HepG2 (cell line): Measurements from ENCODE around the gene DCLRE1B. TPM values are rescaled to one million over a fixed set of nuclear protein-coding genes. Genes with fewer than 3 reads are reported as not detected.

ENCODE experiments used
- ATF7-NPFF ChIP-seq: sonication (generic); formaldehyde crosslinking; IDR thresholded peaks from 2 replicates; pipeline ENCODE4 v1.8.1; 2023; ENCODE audit warnings: mild to moderate bottlenecking, low read depth, missing genetic modification reagents, moderate library complexity
- CENPX ChIP-seq: sonication (generic); formaldehyde crosslinking; IDR thresholded peaks from 2 replicates; pipeline ENCODE4 v1.9.0; 2021; ENCODE audit warnings: mild to moderate bottlenecking, missing genetic modification reagents, moderate library complexity
- CHD2 ChIP-seq: IDR thresholded peaks from 2 replicates; pipeline ENCODE4 v1.6.1; 2011; ENCODE audit warnings: low read depth, low read length, improper control_type of control experiment
- CREM ChIP-seq, 2 experiments: sonication (generic) in 1 of 2; formaldehyde crosslinking in 1 of 2; IDR thresholded peaks; 2 replicates each; pipeline versions ENCODE4 v1.4.0 to v1.6.1; 2016 to 2020; ENCODE audit warnings: antibody characterized with exemption in 1 of 2, mild to moderate bottlenecking in 1 of 2, missing genetic modification reagents in 1 of 2
- ERF ChIP-seq: IDR thresholded peaks from 2 replicates; pipeline ENCODE4 v1.6.1; 2018; ENCODE audit warnings: missing biosample characterization, missing genetic modification reagents
- FOXA1 ChIP-seq, 2 experiments: fragments of 450-650 bp in 1 of 2; sonication (generic) in 1 of 2; formaldehyde crosslinking in 1 of 2; IDR thresholded peaks; 2 replicates each; pipeline versions ENCODE4 v1.4.0 to v1.6.1; 2016 to 2020; ENCODE audit warnings: missing genetic modification reagents in 1 of 2
- FOXA3 ChIP-seq: IDR thresholded peaks from 2 replicates; pipeline ENCODE4 v1.6.1; 2016; ENCODE audit warnings: missing genetic modification reagents, missing compliant biosample characterization
- GPN1 ChIP-seq: sonication (generic); formaldehyde crosslinking; IDR thresholded peaks from 2 replicates; pipeline ENCODE4 v1.5.1; 2020; ENCODE audit warnings: missing genetic modification reagents, borderline replicate concordance
- HMG20A ChIP-seq: IDR thresholded peaks from 2 replicates; pipeline ENCODE4 v1.6.1; 2016; ENCODE audit warnings: borderline replicate concordance
- HNF4A ChIP-seq: sonication (generic); formaldehyde crosslinking; IDR thresholded peaks from 2 replicates; pipeline ENCODE4 v1.4.0; 2020; ENCODE audit warnings: missing genetic modification reagents
- JDP2 ChIP-seq: sonication (generic); formaldehyde crosslinking; IDR thresholded peaks from 2 replicates; pipeline ENCODE4 v1.8.1; 2022; ENCODE audit warnings: missing genetic modification reagents, borderline replicate concordance
- MED13 ChIP-seq: sonication (generic); formaldehyde crosslinking; IDR thresholded peaks from 2 replicates; pipeline ENCODE4 v1.5.0; 2020; ENCODE audit warnings: missing genetic modification reagents
- SAFB2 ChIP-seq: sonication (generic); formaldehyde crosslinking; IDR thresholded peaks from 2 replicates; pipeline ENCODE4 v1.5.1; 2020; ENCODE audit warnings: missing genetic modification reagents, low read depth, mild to moderate bottlenecking, borderline replicate concordance
- SAP130 ChIP-seq: IDR thresholded peaks from 2 replicates; pipeline ENCODE4 v1.6.1; 2016; ENCODE audit warnings: low read depth
- TOPORS ChIP-seq: sonication (generic); formaldehyde crosslinking; IDR thresholded peaks from 2 replicates; pipeline ENCODE4 v1.8.0; 2023; ENCODE audit warnings: mild to moderate bottlenecking, missing genetic modification reagents
- TRIM22 ChIP-seq: fragments of 450-650 bp; IDR thresholded peaks from 2 replicates; pipeline ENCODE4 v1.6.1; 2017
- XBP1 ChIP-seq: sonication (generic); formaldehyde crosslinking; IDR thresholded peaks from 2 replicates; pipeline ENCODE4 v1.5.0; 2020; ENCODE audit warnings: missing genetic modification reagents
- ZBTB4 ChIP-seq: sonication (generic); formaldehyde crosslinking; IDR thresholded peaks from 2 replicates; pipeline ENCODE4 v1.4.0; 2020; ENCODE audit warnings: missing genetic modification reagents, mild to moderate bottlenecking, borderline replicate concordance
- ZNF121 ChIP-seq: sonication (generic); formaldehyde crosslinking; IDR thresholded peaks from 2 replicates; pipeline ENCODE4 v1.5.0; 2020; ENCODE audit warnings: mild to moderate bottlenecking, missing genetic modification reagents
- ZNF350 ChIP-seq: sonication (generic); formaldehyde crosslinking; IDR thresholded peaks from 2 replicates; pipeline ENCODE4 v1.4.0; 2020; ENCODE audit warnings: mild to moderate bottlenecking, low read depth, missing genetic modification reagents, borderline replicate concordance
- ZNF614 ChIP-seq: IDR thresholded peaks from 2 replicates; pipeline ENCODE4 v1.6.1; 2018; ENCODE audit warnings: missing biosample characterization, missing genetic modification reagents, inconsistent platforms, borderline replicate concordance
- polyA plus RNA-seq, 8 experiments: library from polyadenylated mRNA; depleted of rRNA in 3 of 8; stranded (reverse) in 7 of 8; unstranded in 1 of 8; fragments of >200 nt; fragmentation: Illumina TruSeq in 4 of 8; extraction: Trizol in 4 of 8; gene quantifications; 2 replicates each; pipeline versions ENCODE4 v1.2.1 to v1.2.3, GENCODE V29; 2011 to 2016; ENCODE audit warnings: low read depth in 4 of 8, missing spikeins in 1 of 8, mixed read lengths in 1 of 8; ENCODE audit not compliant: insufficient read depth in 1 of 8
- total RNA-seq, 5 experiments: library from RNA; depleted of rRNA; stranded (reverse); fragments of >200 nt; fragmentation: Illumina TruSeq; extraction: Trizol; gene quantifications; 2 replicates each; pipeline ENCODE4 v1.2.3, GENCODE V29; 2016; ENCODE audit warnings: low read depth in 1 of 5

Gene DCLRE1B
- total and polyA plus RNA-seq, 2 of the 13 experiments (the other 11 are each of a cell fraction or from before 2014, with no cell fraction given) = 2.7 to 8.0 TPM

- TF ChIP-seq ZNF121 (CRISPR knock-in tag) (no peak), ATF7-NPFF (CRISPR knock-in tag) (no peak), FOXA3 (CRISPR knock-in tag) (0 out of 2 replicates have a peak, but pooled peaks have one; percentile 8), XBP1 (no peak), SAP130 (peak; percentile 27; the same call in 1 of the 2 replicates), FOXA1 (IDR thresholded peaks at IDR 0.05) (no peak), FOXA1 (CRISPR knock-in tag; IDR thresholded peaks at IDR 0.05) (peak; percentile 57), TRIM22 (no peak), SAFB2 (CRISPR knock-in tag) (no peak), MED13 (CRISPR knock-in tag) (no peak), TOPORS (CRISPR knock-in tag) (no peak), HNF4A (CRISPR knock-in tag) (peak; percentile 69), JDP2 (CRISPR knock-in tag) (no peak), ZNF350 (no peak), CHD2 (no peak), CENPX (CRISPR knock-in tag) (no peak), GPN1 (CRISPR knock-in tag) (no peak), HMG20A (CRISPR knock-in tag) (0 out of 2 replicates have a peak, but pooled peaks have one; percentile 22), ERF (no peak), CREM (IDR thresholded peaks at IDR 0.05) (no peak), CREM (CRISPR knock-in tag; IDR thresholded peaks at IDR 0.05) (no peak), ZBTB4 (CRISPR knock-in tag) (no peak), ZNF614 (CRISPR knock-in tag) (no peak)
Observed at GRCh38 chr1:113945329-113945728, 40.2 kb downstream of the DCLRE1B start (continued).
